ENCODE measurements around the gene LIN9.
"Not testable (repeated sequence)": the region's sequence is repeated elsewhere in the genome, so short reads cannot be mapped to it uniquely, and the experiment has no call there.

Gene LIN9

DNA sequence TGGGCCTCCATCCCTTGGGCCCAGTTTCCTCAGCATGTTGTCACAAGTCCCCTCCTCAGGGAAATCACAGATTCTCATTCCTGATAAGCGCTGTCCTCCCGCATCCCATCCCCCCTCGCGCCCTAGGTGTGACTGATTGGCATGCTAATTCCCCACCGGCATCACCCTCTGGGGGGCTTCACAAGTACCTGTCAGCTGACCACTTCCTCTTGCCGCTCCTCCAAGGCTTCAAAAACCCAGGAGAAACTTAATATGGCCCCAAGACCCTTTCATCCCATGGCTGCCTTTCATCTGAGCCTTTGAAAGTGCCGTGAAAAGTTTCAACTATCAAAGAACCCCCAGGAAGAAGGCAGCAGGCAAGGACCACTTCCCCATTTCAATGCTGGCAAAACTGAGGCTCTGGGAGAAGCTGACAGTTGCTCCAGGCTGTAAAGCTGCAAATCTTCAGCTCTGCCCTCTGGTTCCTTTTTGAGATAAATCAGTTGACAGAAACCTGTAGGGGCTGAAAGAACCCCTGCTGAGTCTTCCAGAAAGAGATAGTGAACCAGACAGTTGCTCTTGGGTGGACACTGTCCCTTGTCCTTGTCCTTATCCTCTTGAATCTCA is 98.3 kb downstream of the LIN9 start:
- DNase-seq = no peak

DNA sequence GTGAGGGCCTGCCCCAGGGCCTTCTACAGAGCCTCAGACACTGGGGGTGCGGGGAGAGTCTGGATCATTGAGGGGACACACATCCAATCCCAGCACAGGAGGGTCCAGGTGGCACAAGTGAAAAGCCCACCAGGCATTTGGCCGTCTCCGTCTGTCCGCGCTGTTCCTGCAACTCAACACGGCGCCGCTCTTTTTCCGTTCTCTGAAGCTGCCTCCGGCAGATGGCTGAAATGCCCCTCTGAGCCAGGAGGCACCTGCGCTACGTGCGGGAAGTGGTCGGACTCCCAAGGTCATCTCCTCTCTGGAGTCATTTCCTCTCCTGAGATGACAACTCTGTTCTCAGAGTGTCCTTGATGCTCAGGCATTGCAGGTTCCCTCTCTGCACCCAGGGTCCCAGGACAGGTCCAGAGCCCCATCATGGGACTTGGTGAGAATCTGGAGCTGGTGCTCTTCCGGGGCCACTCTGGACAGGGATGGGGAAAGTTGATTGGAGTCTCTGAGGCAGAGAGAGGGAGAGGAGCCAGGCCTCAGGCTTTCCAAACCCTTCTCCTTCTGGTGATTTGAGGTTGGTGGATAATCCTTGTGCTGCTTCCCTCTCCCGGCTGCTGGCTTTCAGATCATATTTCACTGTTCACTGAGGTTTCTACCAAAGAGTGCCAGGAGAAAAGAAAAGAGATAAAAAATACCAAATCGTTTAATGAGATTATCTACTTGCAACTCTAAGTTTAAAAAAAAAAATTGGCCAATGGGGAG is 99.5 kb downstream of the LIN9 start:
- DNase-seq = no peak

DNA sequence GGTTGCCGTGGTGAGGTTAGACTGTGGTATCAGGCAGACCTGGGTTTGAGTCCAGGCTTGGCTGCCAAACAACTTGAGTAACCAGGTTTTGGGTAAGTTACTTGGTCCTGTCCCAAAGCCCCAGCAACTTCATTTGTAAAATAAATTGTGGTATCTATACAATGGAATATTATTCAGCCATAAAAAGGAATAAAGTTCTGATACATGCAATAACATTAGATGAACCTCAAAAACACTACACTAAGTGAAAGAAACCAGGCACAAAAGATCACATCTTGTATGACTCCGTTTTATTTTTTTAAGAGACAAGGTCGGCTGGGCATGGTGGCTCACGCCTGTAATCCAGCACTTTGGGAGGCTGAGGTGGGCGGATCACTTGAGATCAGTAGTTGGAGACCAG is 101.9 kb downstream of the LIN9 start:
- DNase-seq = no peak

DNA sequence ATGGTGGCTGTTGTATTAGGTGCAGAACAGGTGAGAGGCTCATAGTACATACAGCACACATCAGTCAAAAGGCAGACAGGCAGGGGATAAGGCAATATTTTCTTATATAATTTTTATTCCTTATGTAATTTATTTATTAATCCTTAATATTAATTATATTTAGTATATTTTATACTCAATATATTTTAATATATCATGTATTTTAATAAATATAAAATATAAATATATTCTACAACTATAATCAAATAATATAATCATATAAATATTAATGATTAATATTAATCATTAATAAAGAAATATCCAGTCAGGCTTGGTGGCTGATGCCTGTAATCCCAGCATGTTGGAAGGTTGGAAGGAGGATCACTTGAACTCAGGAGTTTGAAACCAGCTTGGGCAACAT is 104.8 kb downstream of the LIN9 start:
- no peak for DNase-seq

DNA sequence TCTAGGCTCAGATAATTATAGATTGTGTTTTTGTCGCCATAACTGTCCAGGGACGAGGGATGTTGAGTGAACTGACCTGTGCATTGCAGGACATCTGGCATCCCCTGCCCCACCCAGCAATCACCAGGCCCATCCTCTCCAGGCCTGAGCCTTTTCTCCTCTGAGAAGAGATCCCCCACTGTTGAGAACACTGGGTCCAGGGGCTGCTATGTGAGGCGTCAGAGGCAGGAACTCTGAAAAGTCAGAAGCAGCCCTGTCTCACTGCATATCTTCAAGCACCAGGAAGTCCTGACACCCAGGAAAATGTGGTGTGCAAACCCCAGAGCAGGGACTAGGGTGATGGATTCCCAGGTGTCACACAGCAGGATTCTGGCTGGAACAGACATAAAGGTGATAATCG is 105.3 kb downstream of the LIN9 start:
- no peak for DNase-seq

DNA sequence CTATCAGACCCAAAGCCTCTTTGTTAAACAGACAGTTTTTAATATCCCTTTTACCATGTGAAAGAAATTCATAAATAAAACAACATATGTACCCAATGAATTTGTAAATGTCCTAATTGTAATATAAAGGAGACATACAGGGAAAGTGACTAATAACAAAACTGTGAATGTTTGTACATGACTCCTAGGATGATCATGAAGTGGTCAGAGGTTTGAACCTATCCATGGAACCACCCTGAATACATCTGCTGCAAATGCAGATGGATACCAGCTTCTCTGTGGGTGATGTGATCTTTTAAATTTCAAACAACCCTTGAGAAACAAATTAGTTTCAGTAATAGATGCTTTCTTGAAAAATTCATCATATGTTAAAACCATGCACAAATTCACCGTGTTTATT is 105.7 kb downstream of the LIN9 start:
- DNase-seq = no peak

DNA sequence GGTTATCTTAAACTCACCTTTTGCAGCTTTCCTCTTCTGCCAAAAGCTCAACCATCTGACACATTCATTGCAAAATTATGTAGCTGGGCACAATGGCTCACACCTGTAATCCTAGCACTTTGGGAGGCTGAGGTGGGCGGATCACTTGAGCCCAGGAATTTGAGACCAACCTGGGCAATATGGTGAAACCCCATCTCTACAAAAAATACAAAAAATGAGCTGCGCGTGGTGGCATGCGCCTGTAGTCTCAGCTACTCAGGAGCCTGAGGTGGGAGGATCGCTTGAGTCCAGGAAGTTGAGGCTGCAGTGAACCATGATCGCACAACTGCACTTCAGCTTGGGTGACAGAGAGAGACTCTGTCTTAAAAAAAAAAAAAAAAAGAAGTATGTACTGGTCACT is 106.3 kb downstream of the LIN9 start:
- not testable (repeated sequence) for DNase-seq

DNA sequence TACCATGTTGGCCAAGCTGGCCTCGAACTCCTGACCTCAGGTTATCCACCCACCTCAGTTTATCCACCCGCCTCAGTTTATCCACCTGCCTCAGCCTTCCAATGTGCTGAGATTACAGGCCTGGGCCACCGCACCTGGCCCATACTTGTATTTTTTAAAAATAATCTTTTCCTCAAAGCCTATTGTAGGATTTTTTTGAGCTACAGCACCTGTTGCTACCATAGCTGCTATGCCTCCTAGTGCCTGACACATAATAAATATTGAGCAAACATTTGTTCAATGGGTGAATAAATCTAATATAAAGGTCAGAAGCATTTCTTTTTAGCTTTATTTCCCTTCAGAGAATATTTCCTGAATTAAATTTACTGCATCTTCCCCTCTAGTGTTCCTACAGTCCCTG is 106.7 kb downstream of the LIN9 start:
- no peak for DNase-seq

DNA sequence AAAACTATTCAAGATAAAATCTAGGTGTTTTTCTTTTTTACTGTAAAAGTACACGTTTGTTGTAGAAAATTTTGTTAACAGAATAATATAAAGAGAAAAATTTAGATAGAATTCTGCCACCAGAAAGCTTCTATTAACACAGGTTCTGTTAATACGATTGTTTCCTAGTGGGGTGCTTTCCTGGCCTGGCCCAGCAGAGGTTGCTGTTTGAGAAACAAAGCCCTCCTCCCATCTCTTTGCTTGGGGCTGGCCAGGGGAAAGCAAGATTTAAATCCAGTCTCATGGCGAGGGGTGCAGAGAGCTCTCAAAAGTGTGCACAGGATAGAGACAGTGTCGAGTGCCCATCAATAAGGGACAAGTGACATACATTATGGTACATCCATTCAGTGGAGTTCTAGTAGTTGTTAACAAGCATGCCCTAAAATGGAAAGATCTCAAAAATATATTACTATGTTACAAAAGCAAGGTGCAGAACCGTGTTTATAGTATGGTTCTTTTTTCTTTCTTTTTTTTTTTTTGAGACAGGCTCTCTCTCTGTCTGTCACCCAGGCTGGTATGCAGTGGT is 107.9 kb downstream of the LIN9 start:
- no peak for DNase-seq

DNA sequence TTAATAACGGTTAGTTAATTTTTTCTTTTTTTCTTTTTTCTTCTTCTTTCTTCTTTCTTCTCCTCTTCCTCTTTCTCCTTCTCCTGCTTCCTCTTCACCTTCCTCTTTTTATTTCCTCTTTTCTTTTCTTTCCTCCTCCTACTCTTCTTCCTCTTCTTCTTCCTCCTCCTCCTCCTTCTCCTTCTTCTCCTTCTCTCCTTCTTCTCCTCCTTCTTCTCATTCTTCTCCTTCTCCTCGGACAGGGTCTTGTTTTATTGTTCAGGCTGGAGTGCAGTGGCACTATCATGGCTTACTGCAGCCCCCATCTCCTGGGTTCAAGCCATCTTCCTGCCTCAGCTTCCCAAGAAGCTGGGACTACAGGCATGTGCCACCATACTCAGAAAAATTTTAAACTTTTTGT is 109.0 kb downstream of the LIN9 start:
- no peak for DNase-seq

DNA sequence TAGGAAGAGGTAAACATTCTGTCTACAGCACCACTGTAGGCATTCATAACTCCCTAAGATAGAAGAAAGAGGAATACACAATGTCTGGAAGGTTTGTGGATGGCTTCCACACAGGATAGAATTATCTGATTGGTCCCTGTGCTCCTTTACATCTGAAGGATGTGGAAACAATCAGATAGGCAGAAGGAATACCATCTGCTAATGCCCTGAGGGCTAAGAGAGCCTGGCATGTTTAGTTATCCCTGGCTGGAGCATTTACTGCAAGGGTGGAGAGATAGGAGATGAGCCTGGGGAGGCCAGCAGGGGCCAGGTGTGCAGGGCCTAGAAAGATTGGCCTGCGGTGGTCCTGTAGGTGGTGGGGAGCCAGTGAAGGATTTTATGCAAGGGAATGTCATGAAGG is 113.8 kb downstream of the LIN9 start:
- DNase-seq = no peak

DNA sequence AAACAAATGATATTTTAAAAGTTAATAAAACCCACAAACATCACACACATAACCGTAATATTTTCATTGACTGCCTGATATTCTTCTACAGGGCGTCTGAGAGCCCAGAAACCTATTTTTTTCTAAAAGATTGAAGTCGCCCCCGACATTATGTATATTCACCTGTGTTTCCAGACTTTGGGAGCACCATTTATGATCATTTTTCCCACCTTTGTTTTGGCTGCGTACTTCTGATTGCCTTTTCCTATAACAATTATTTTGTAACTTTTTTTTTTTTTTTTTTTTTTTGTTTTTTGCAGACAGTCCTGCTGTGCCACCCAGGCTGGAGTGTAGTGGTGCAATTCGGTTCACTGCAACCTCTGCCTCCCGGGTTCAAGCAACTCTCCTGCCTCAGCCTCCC is 121.6 kb downstream of the LIN9 start:
- no peak for DNase-seq

DNA sequence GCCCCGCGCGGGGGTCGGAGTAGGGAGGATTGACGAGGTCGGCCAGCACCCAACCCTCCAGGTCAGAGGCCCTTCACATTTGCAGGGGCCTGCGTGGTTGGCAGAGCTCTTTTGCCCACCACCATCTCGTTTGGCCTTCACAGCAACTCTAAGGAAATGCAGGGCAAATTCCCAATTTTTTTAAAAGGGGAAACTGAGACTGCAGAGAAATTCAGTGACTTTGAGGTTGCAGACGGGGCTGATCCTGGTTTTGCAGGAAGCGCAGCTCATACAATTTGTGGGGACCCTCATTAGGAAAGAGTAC is 122.0 kb downstream of the LIN9 start:
- no peak for DNase-seq

DNA sequence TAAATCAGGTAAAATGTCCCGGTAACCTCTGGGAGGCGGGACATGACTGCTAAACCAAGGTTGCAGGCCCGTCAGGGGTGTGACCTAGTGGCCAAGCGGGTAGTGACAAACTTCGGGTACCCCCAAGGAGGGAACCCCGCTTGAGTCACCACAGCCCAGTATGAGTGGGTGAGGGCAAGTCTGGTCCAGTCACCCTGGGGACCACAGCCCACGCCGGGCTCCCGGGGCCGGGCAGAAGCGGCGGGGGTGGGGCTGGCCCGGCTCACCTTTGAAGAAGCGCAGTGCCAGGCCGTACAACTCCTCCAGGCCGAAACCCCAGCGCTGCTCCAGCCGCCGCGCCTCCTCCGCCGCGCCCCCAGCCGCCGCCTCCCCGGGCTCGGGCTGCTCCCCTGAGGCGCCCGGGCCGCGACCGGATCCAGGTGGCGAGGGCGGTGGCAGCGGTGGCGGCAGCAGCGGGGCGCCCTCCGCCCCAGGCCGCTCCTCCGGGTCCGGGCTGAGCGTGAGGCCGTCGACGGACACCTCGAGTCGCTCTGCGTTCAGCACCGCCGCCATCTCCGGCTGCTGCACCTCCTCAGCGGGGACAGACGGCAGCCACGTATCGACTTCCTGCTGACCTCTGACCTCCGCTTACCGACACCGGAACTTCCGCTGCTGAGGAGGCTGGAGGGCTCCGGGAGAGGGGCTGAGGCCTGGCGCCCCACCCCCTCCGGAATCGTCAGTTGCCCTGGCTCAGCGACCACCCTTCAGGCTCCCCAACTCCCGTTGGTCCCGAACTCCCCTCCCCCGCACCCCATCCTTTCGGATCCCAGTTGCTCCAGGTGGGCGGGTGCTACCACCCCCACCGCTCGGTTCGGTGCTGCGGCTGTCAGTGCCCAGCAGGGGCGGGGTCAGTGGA is 122.6 kb downstream of the LIN9 start, which contains the start of gene ACBD3:
ACBD3 (minus strand) TSS at position 618 of the 895 bp plus-strand sequence; CDS start at position 552, 66 bp downstream.
- peak; percentile 86 for DNase-seq

DNA sequence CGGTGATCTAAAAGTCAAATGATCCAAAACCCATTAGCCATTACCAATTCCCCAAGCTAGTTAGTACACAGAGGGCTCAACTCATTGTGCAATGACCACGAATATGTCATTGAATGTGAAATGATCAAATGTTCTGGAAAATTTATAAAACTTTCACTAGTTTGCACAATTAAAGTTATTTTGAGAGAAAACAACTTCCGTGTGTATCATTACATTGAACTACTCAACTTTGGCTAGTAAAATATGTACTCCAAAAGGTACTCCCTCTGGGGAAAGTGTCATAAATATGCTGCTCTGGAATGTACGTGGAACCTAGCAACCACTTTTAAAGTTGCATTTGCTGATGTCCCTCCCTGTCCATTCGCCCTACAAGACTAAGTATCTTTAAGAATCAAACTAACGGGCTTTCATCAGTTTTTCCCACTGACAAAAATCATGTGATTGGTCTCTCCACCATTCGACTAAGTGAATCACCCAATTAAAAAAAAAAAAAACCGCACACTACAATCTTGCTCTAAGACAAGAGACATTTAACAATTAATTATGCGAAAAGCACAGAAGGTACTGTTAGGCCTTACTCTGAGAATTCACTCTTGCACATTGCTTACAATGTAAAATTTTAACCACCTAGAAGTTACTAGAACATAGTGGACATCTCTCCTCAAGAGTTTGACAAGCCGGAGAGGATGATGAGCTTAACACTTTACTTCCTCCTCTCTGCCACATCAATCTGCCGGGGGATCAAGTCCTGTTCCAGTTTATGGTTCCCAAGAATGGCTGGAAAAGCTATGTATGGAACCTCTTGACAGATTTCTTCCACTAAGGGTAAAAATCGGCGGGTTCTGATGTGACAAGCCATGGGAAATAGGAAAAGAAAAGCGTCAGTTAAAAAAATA is 123.6 kb downstream of the LIN9 start:
- no peak for DNase-seq

DNA sequence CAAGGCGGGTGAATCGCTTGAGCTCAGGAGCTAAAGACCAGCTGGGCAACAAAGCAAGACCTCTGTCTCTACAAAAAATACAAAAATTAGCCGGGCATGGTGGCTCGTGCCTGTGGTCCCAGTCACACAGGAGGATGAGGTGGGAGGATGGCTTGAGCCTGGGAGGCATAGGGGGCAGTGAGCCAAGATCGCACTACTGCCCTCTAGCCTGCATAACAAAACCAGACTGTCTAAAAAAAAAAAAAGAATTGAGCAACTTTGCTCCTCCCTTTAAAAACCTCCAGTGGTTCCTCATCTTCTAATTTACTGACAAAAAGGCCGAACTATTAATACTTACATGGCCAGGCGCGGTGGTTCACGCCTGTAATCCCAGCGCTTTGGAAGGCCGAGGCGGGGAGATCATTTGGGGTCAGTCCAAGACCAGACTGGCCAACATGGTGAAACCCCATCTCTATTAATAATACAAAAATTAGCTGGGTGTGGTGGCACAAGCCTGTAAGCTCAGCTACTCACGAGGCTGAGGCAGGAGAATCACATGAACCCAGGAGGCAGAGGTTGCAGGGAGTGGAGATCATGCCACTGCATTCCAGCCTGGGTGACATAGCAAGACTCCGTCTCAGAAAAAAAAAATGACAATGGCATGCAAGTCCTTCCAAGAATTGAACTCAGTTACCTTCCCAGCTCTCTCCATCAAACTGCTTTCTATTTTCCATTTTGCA is 126.8 kb downstream of the LIN9 start:
- DNase-seq = no peak

Measured in stimulated activated CD4-positive, alpha-beta T cell treated with anti-CD3 and anti-CD28 coated beads, Interleukin-1b, Interleukin-23, amount 100 ng/mL, for 48 hours (primary cell).